Endothelial cell of hepatic sinusoid (primary cell): ENCODE results near the gene FOXA3.

Source experiments
- in situ Hi-C: cut with HindIII; loops from 2 replicates; pipeline ENCODE4 v1.10.0; 2017; ENCODE audit warnings: low sequenced_read_pairs

Gene FOXA3

DNA sequence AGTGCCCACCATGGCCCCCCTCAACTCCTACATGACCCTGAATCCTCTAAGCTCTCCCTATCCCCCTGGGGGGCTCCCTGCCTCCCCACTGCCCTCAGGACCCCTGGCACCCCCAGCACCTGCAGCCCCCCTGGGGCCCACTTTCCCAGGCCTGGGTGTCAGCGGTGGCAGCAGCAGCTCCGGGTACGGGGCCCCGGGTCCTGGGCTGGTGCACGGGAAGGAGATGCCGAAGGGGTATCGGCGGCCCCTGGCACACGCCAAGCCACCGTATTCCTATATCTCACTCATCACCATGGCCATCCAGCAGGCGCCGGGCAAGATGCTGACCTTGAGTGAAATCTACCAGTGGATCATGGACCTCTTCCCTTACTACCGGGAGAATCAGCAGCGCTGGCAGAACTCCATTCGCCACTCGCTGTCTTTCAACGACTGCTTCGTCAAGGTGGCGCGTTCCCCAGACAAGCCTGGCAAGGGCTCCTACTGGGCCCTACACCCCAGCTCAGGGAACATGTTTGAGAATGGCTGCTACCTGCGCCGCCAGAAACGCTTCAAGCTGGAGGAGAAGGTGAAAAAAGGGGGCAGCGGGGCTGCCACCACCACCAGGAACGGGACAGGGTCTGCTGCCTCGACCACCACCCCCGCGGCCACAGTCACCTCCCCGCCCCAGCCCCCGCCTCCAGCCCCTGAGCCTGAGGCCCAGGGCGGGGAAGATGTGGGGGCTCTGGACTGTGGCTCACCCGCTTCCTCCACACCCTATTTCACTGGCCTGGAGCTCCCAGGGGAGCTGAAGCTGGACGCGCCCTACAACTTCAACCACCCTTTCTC lies 8.2 kb downstream of the FOXA3 start:
- in situ Hi-C loops = no loop called here

DNA sequence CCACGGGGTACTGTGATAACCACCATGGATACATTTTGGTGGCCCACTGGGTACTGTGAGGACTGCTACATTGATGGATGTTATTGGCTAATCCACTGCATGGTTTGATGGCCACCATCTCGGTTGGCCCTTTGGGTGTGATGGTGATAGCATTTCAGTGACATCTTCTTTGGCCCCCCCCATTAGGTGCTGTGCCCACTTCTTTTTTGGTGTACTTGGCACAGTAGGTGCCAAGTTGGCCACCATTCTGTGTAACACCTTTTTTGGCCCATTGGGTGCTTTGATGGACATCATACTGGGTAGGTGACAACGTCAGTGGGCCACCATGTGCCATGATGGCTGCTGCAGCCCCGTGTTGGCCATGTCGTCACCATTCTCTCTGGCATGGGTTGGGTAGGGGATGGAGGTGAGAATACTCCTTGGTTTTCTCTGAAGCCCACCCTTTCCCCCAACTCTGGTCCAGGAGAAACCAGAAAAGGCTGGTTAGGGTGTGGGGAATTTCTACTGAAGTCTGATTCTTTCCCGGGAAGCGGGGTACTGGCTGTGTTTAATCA lies 9.2 kb downstream of the FOXA3 start:
- in situ Hi-C loops = no loop called here

DNA sequence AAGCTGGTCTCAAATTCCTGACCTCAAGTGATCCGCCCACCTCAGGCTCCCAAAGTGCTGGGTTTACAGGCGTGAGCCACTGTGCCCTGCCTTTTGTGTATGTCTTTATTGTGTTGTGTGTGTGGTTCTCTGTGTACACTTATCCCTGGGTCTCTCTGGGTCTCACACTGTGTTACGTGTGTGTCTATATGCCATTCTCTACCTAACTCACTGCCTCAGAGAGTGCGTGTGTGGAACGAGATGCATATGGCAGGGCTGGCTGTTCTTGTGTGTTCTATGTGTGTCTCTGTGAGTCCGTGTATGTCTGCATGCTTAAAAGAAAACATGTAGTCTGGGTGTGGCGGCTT lies 10.5 kb downstream of the FOXA3 start:
- in situ Hi-C loops = no loop called here

DNA sequence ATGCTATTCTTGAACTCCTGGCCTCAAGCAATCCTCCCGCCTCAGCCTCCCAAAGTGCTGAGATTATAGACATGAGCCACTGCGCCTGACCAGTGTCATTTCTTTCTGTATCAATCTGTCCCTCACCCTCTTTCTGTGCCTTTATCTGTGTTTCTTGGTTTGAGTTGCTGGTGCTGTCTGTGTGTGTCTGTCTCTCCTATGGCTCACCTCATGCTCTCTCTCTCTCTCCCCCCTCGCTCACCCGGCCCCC lies 12.0 kb downstream of the FOXA3 start:
- in situ Hi-C loops = no loop called here

DNA sequence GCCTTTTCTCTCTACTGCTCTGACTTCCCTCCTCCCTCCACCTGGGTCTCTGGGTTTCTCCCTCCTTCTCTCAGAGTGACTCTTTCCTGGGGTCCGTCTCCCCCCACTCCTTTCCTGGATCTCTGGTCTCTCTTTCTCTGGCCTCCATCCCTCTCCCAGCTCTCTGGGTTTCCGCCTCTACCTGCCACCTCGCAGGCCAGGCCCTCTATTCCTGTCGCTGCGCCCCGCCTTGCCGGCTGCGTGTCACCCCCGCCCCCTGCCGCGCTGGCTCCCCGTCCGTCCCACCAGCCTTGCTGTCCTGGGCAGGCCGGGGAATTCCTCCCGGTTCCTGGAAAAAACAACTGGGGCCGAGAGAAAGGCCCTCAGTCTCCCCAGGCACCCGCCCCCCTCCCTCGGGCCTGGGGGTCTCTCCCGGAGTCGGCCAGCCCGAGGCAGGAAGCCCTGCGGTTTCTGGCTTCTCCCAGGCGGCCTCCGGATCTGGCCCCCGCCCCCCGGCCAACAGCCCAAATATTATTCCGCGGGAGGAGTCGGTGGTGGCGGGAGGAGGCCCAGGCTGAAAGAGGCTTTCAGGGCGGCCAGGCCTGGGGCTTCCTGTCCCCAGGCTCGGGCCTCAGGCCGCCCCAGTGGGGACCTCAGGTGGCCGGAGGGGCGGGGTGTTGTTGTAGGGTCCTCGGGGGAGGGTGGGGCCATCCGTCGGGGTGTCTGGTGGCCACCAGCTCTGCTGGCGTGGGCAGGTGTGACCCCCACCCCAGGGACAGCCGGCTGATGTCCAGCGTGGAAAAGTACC lies 12.5 kb downstream of the FOXA3 start:
- in situ Hi-C loops = no loop called here

DNA sequence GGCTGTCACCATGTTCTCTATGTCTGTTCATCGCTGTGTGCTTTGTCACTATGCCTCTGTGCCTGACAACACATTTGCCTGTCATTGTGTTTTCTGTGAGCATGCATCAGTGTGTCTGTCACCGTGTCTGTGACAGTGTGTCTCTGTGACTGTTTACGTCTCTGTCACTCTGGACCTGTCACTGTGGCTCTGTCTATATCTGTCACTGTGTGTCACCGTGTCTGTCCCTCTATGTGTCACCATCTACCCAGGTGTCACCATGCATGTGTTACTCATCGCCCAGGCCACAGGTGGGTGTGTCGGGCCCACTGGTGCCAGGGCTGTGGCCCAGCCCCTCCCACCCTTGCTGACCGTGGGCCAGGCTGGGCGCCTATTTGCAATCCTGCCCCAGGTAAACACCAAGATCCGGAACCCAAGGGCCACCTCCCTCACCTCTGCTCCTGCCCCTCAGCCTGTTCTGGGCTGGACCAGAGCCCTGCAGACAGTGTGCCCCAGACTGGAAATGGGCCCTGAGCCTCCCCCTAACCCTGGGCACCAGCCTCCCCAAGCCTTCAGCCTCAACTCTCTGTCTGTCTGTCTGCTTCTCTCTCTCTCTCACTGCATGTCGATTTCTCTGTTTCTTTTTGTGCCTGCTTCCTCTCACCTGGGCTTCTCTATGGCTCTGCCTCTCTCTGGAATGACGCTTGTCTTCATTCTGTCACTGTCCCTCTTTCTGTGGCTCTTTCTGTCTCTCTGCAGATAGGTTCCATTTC lies 14.1 kb downstream of the FOXA3 start:
- in situ Hi-C loops = no loop called here

DNA sequence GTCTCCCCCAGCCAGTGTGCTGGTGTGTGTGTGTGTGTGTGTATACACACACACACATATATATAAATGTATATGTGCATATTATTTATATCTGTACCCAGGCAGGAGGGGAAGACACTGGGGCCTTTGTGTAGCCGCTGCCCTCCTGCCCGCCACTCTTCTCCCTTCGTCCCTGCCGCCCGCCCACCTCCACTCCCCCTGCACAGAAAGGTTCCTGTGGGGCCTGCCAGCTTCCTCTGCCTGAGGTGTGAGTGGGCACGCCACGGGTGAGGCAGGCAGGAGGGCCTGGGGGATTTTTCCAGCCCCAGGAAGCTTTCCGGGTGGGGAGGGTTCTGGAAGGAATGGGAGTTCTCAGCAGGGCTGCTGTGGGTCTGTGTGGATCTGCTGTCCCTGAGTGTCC lies 14.9 kb downstream of the FOXA3 start:
- in situ Hi-C loops = no loop called here

DNA sequence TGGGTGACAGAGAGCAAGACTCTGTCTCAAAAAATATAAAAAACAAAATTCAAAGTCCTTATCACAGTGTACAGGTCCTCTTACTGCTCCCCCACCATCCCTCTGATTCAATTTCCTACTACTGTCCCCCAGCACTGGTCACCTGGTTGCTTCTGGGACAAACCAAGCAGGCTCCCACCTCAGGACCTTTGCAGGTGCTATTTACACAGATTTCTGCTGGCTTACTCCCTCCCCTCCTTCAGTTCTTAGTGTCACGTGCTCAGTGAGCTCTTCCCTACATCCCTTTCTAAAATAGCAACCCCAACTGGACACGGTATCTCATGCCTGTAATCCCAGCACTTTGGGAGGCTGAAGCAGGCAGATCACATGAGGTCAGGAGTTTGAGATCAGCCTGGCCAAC lies 15.8 kb downstream of the FOXA3 start:
- in situ Hi-C loops = no loop called here

DNA sequence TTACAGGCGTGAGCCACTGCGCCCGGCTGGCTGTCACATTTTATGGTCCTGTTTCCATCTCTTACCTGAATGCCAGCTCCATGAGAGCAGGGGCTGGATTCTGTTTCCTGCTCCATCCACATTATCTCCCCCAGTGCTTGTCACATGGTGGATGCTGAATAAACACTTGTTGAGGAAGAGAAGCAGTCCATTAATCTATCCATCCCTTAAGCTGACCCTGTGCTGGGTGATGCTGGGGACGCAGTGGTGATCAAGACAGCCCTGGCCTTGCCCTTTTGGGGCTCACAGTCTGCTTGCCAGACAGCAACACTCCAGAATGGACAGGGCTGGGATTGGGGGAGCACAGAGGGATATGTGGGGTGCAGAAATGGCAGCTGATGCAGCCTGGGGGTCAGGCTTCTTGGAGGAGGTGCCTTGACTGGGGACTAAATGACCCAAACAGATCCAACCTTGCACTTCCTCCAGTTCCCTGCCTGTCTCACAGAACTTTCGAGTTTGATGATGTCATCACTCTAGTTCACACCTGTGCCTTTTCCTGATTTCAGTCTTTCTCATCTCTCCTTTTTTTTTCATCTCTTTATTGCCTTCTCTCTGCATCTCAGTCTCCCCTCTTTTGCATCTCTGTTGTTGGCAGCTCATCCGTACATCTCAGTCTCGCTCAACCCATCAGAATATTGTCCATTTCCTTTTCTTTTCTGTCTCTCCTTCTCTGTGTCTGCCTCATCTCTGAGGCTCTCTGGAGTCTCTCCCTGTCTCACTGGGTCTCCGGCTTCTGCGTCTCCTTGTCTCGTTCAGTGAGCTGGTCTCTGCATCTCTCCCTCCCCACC lies 17.2 kb downstream of the FOXA3 start:
- in situ Hi-C loops = no loop called here

DNA sequence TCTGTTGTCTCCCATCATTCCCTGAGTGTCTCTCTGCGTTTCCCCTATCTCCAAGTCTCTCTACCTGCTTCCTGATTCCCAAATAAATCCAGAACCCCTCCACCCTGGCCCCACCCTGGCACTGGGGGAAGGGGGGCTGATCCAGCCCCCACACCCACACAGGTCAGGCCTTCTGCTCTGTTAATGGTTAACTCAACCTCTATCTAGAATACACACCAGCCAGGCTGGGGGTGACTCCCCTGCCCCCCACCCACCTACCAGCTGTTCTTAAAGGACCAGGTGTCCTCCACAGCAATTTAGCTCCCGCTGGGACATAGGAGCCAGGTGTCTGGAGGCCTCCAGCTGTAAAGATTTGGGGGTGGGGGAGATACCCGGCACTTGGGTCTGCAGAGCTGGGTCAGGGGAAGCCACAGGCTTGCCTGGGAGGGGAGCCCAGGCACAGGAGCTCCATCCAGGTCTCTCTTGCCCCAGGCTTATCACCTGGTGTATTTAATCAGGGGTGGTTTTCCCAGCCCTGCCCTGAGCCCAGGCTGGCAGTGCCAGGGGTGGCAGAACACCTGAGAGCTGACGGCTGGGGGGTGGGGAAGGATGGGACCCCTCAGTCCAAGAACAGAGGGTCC lies 17.9 kb downstream of the FOXA3 start:
- in situ Hi-C loops = no loop called here

DNA sequence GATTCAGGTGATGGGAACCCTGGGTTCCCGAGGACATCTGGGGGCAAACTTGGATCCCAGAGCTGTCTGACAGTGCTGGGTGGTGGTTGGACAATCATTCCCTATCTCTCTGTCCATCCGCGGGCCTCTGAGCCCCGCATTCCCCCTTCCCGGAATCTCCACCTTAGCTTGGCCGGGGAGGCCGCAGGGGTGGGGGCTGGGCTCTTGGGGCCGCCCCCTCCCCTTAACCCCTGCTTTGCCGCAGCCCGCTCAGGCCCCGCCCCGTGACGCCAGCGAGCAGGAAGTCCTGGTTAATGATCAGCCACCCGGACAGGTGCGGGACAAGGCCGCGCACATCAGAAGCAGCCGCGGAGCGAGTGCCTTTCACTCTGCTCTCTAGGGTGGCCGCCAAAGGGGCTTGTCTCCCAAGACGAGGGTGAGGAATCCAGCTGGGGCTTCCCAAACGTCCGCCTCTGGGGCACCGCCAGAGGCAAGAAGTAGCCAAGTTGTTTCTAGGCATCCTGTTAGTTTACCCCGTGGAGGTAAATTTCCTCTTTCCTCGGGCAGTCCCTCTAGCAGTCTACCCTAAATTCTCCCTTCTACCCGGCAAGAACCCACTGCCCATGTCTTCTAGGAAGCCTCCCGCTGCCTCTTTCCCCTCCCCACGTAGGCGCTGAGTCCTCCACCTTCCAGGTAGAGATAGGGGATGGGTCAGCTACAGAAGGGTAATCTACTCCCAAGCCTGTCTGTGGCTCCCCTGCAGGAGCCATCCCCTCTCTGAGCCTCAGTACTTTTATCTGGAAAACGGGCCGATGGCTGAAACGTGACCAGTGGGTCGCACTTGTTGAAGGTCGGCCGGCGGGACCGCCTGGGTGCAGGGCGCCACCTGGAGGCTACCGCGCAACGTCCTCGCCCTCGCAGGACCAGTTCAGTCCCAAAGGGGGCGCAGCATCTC lies 18.8 kb downstream of the FOXA3 start:
- in situ Hi-C loops = no loop called here

DNA sequence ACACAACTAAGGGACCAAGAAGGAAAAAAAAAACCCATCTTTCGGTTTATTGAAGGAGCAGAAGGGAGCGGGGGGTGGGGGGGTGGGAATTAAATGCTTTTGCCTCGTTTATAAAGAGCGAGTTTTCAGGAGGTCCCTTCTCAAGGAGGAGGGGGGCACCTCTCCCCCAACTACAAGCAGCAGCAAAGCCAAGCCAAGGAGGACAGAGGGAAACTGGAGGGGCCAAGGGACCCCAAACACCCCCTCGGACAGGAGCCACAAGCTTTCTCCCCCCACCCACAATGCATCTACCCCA lies 19.4 kb downstream of the FOXA3 start:
- in situ Hi-C loops = no loop called here

DNA sequence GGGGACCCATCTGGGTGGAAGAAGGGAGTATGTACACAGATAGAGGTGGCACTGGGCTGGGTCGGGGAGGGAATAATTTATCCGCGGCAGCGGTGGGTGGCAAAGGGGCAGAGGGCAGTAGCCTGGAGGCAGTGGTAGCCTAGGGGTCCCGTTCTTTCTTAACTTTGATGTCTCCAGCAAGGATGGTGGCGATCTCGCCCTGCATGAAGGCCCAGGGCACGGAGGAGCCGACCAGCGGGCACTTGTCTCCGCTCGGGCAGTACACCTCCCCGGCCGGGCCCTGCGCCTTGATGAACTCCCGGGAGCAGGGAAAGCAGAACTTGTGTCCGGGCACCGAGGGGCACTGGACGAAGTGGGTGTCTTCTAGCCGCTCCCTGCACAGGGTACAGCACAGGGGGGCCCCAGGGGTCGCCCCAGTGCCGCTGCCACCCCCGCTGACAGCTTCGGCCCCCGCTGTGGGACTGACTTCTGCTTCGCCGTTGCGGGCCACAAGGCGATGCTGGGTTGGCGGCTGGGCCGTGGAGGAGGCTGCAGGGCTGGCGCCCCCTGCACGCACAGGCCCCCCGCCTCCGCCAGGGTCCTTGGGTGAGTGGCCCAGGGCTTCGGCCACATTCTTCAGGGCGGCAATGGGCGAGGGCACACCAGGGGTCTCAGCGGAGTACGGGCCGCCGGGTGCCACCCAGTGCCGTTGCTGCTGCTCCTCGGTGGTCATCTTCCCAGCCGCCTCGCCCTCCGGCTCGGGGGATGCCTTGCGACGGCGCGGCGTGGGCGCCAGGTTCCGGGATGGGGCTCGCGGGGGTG lies 20.0 kb downstream of the FOXA3 start:
- in situ Hi-C loops = no loop called here

DNA sequence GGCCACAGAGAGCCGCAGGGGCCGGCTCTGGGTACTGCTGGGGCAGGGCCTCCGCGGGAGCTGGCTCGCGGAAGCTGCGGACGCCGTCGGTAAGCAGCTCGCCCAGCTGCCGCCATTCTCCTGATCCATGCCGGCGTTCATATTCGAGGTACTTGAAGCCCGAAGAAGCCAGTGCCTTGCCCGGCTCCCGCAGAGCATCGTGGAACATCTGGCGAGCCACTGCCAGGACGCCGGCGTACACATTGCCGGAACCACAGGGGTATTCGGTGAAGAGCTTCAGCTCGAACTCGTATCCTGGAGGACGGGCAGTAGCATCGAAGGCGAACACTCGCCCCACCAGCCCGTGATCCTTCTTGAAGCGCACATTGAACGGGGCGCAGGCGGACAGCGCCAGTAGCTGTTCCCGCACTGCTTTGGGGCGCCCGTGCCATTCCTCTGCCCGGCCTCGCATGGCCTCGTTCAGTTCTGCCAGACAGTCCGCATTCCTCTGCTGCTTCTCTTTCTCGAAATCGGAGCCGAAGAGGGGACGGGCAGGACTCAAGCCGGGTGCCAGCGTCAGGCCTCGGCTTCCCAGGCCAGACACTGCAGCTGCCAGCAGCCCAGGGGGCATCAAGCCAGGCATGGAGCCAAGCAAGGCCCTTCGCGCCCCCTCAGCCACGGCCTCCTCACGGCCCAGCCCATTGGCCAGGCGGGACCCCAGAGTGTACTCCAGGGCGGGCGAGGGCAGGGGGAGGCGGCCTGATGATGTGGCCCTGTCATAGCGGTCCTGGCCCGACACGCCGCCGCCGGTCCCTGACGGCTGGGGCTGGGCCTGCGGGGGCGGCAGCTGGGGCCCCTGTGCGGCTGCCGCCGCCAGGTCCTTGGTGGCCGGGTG lies 20.8 kb downstream of the FOXA3 start:
- in situ Hi-C loops = no loop called here

DNA sequence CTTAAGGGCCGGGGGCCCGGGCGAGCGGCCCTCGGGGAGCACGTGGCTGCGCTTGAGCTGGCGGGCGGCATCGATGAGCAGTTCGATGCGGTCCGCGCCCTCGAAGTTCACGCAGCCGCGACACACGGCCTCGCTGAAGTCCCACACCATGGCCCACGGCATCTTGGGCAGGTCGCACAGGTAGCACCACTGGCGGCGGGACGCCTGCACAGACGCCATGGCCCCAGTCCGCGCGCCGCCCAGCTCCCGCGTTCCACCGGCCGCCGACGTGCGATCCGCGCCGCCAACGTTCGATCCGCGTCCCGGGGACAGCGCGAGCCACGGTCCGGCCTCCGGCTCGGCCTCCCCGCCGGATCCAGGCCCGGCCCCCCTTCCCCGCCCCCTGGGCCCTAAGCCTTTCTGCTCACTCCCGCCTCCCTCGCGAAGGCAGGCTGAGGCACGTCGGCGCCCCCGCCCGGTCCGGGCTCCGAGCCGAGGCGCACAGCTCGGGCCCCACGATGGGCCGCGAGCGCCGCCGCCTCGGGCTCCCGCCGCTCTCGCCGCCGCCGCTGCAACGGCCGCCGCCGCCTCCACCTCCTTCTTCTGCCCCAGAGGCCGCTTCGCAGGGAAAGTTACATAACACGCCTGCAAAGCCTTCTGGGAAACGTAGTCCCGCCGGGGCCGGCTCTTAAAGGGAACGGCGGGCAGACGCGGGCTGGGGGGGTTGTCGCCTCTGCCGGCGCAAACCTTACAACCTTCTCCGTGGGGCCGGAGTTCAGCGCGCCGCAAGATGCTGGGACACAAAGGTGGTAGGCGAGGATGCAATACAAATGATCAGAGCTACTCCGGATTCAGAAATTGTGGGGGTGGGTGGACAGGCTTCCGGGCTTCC lies 21.7 kb downstream of the FOXA3 start, which contains the start of gene IRF2BP1:
IRF2BP1 (minus strand) TSS at position 586 of the 871 bp plus-strand sequence; CDS start at position 219, 367 bp downstream.
- in situ Hi-C loops = no loop called here

DNA sequence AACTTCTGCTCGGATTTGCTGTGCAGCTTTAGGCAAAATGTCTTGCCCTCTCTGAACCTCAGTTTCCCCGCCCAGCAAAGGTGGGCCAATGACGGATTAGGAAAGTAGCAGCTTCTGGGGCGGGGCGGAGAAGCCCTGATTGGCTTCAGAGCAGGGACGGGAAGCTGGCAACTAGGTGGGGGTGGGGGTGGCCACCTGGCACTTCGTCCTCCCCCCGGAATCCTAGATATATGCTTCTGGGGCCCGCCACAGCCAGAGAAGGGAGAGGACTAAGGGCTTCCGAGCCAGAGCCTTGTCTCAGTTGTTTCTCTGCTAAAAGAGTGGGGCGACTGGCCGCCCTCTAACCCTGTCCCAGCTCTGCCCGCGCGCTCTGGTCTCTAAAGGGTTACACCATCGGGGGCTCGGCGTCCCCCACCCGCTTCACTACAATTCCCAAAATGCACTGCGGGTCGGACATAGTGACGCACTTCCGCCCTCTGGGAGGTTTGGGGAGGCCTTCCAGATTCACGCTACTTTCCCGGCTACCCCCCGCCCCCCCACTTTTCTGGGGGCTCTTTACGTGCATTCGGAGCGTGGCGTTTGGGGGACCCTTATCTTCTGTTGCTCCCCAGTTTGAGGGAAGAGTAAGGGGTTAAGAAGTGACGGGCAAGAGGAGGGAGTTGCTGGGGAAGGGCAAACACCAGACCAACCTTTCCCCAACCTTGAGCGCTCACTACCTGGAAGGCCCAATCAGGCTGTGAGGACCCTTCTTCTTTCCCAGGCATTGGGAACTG lies 22.5 kb downstream of the FOXA3 start:
- in situ Hi-C loops = no loop called here
